GM21737 (cell line): ENCODE results near the gene ENTREP1.

ENCODE experiments used
- ATAC-seq: cut with Tn5 transposase; IDR thresholded peaks from one replicate; pipeline ENCODE4 v1.9.1; 2021; ENCODE audit warnings: mild to moderate bottlenecking, moderate library complexity; ENCODE audit not compliant: unreplicated experiment

Gene ENTREP1

GRCh38 chr9:69317894-69318293, 7.1 kb upstream of the ENTREP1 start:
- ATAC-seq: peak; percentile 80

- no peak for ATAC-seq
Observed at GRCh38 chr9:69319324-69320025, 5.5 kb upstream of the ENTREP1 start.

GRCh38 chr9:69322256-69322655, 2.8 kb upstream of the ENTREP1 start:
- no peak for ATAC-seq

- ATAC-seq: no peak
Observed at GRCh38 chr9:69323861-69324260, 1.2 kb upstream of the ENTREP1 start.

- no peak for ATAC-seq
Observed at GRCh38 chr9:69325409-69326212, 596 bp downstream of the ENTREP1 start.

GRCh38 chr9:69326261-69326660, 1.2 kb downstream of the ENTREP1 start:
- no peak for ATAC-seq

GRCh38 chr9:69330580-69330979, 5.6 kb downstream of the ENTREP1 start:
- no peak for ATAC-seq

- no peak for ATAC-seq
Observed at GRCh38 chr9:69331444-69331843, 6.4 kb downstream of the ENTREP1 start.

GRCh38 chr9:69332067-69332685, 7.2 kb downstream of the ENTREP1 start:
- ATAC-seq: no peak

GRCh38 chr9:69333716-69334115, 8.7 kb downstream of the ENTREP1 start:
- ATAC-seq: no peak

GRCh38 chr9:69334317-69334716, 9.3 kb downstream of the ENTREP1 start:
- no peak for ATAC-seq

- ATAC-seq: no peak
Observed at GRCh38 chr9:69339620-69340019, 14.6 kb downstream of the ENTREP1 start.

- no peak for ATAC-seq
Observed at GRCh38 chr9:69340631-69341030, 15.6 kb downstream of the ENTREP1 start.

GRCh38 chr9:69342769-69343168, 17.8 kb downstream of the ENTREP1 start:
- ATAC-seq: no peak

GRCh38 chr9:69344459-69344858, 19.4 kb downstream of the ENTREP1 start:
- ATAC-seq: no peak

GRCh38 chr9:69346596-69347390, 21.8 kb downstream of the ENTREP1 start:
- no peak for ATAC-seq

- no peak for ATAC-seq
Observed at GRCh38 chr9:69347607-69348006, 22.6 kb downstream of the ENTREP1 start.

GRCh38 chr9:69351227-69351626, 26.2 kb downstream of the ENTREP1 start:
- no peak for ATAC-seq

- ATAC-seq: no peak
Observed at GRCh38 chr9:69355232-69355631, 30.2 kb downstream of the ENTREP1 start.

GRCh38 chr9:69357030-69357775, 32.2 kb downstream of the ENTREP1 start:
- no peak for ATAC-seq
